Muscle of back (tissue), 11 donors: Measurements from ENCODE around the gene HSDL2. TPM values are rescaled to one million over a fixed set of nuclear protein-coding genes. Genes with fewer than 3 reads are reported as not detected.
A peak's percentile ranks its signal among the peaks of the same experiment; 100 is the strongest.
"Not testable (repeated sequence)": the region's sequence is repeated elsewhere in the genome, so short reads cannot be mapped to it uniquely, and the experiment has no call there.

ENCODE experiments used
- DNase-seq, 3 donors: peaks; one replicate each; pipeline versions ENCODE4 v3.0.0 to v3.0.0-alpha.2; 2013
- polyA plus RNA-seq, 10 donors: library from polyadenylated mRNA; unstranded; fragments of 120-200 nt; gene quantifications; one replicate each; pipeline ENCODE4 v1.2.1, GENCODE V29; 2013; ENCODE audit not compliant: insufficient read length in 10 of 10

HSDL2 gene
- polyA plus RNA-seq, 10 donors: 58.9 to 79.8 (median 68.5) TPM

- no peak for DNase-seq
These were observed 114.2 kb downstream of the HSDL2 start for GRCh38 chr9:112494153-112494552.

GRCh38 chr9:112495614-112496013 lies 115.7 kb downstream of the HSDL2 start:
- no peak for DNase-seq

GRCh38 chr9:112496074-112496722 lies 116.3 kb downstream of the HSDL2 start:
- no peak for DNase-seq

- DNase-seq: no peak
These were observed 120.9 kb downstream of the HSDL2 start for GRCh38 chr9:112500842-112501241.

- no peak for DNase-seq
These were observed 121.4 kb downstream of the HSDL2 start for GRCh38 chr9:112501287-112501686.

GRCh38 chr9:112502175-112502946 lies 122.5 kb downstream of the HSDL2 start:
- no peak for DNase-seq

GRCh38 chr9:112503170-112503569 lies 123.3 kb downstream of the HSDL2 start:
- DNase-seq: no peak

- DNase-seq: no peak
These were observed 125.2 kb downstream of the HSDL2 start for GRCh38 chr9:112505086-112505485.

- no peak for DNase-seq
These were observed 125.7 kb downstream of the HSDL2 start for GRCh38 chr9:112505607-112506006.

GRCh38 chr9:112506571-112506970 lies 126.7 kb downstream of the HSDL2 start:
- no peak for DNase-seq

- no peak for DNase-seq
These were observed 127.2 kb downstream of the HSDL2 start for GRCh38 chr9:112507001-112507680.

- no peak for DNase-seq
These were observed 128.5 kb downstream of the HSDL2 start for GRCh38 chr9:112508377-112508776.

- DNase-seq: not testable (repeated sequence)
These were observed 132.5 kb downstream of the HSDL2 start for GRCh38 chr9:112512377-112512776.

GRCh38 chr9:112516769-112517168 lies 136.9 kb downstream of the HSDL2 start:
- DNase-seq: no peak

- DNase-seq: no peak
These were observed 140.2 kb downstream of the HSDL2 start for GRCh38 chr9:112520069-112520468.

- DNase-seq: peak in 1 of 3 donors; percentile 25
These were observed 140.7 kb downstream of the HSDL2 start for GRCh38 chr9:112520656-112521055.

Other genes with a start within 250 kb of the HSDL2 start
- gene SUSD1, start 204.8 kb upstream of the HSDL2 start, polyA plus RNA-seq: 10 to 100 TPM in 4 of 10 donors, 1 to 10 TPM in 6; 5.0 to 14.4 (median 9.0) TPM
- gene PTBP3, start 46.5 kb upstream of the HSDL2 start, polyA plus RNA-seq: 10 to 100 TPM; 12.4 to 23.3 (median 19.2) TPM
- gene KIAA1958, start 106.7 kb downstream of the HSDL2 start, polyA plus RNA-seq: 1 to 10 TPM; 3.0 to 4.5 (median 4.0) TPM